DOHH2 (cell line): ENCODE measurements around the gene ZNF594.

Experiments used
- EZH2phosphoT487 ChIP-seq: fragments of 200-600 bp; sonication (generic); IDR thresholded peaks from 2 replicates; pipeline ENCODE4 v1.6.1; 2017; ENCODE audit warnings: borderline replicate concordance, mild to moderate bottlenecking, antibody characterized with exemption, low read length, moderate library complexity, mixed read lengths
- TF ChIP-seq, protein P1 (sequence below): fragments of 200-600 bp; sonication (generic); IDR thresholded peaks from one replicate; pipeline ENCODE4 v1.5.1; 2014; ENCODE audit warnings: antibody characterized with exemption, mild to moderate bottlenecking, low read depth, low read length; ENCODE audit not compliant: poor library complexity, severe bottlenecking

GRCh38 chr17:5210614-5211252, 19.1 kb upstream of the ZNF594 start:
- TF ChIP-seq, protein P1, sequence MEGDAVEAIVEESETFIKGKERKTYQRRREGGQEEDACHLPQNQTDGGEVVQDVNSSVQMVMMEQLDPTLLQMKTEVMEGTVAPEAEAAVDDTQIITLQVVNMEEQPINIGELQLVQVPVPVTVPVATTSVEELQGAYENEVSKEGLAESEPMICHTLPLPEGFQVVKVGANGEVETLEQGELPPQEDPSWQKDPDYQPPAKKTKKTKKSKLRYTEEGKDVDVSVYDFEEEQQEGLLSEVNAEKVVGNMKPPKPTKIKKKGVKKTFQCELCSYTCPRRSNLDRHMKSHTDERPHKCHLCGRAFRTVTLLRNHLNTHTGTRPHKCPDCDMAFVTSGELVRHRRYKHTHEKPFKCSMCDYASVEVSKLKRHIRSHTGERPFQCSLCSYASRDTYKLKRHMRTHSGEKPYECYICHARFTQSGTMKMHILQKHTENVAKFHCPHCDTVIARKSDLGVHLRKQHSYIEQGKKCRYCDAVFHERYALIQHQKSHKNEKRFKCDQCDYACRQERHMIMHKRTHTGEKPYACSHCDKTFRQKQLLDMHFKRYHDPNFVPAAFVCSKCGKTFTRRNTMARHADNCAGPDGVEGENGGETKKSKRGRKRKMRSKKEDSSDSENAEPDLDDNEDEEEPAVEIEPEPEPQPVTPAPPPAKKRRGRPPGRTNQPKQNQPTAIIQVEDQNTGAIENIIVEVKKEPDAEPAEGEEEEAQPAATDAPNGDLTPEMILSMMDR = no peak
- no peak for TF ChIP-seq EZH2phosphoT487
